ENCODE results near the gene RAB15. TPM values are rescaled to one million over a fixed set of nuclear protein-coding genes. Genes with fewer than 3 reads are reported as not detected.

The RAB15 gene
- total and polyA plus RNA-seq, 2 experiments from 2014 or later, result 33.8 to 38.7 TPM

DNA sequence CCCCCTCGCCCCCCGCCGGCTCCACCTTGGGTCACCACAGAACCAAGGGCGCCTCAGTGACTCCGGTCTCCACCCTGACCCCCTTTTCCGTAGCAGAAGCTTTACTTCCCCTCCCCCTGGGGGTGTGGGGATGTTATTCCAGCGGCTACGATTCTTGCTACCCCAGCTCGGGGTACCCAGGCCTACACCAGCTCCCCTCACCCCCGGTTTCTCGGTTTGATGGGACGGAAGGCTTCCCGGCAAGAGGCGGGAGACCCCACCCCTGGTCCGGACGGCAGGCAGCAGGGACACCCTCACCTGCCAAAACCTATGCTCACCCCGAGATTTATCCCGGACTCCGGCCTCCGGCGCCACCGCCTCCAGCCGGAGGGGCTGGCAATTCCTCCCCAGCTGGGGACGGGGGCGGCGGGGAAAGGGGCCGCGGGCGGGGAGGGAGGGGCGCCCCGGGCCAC, 619 bp downstream of the RAB15 start:
- no peak for DNase-seq (ENCODE audit: low spot score)
- Histone ChIP-seq H3K4me2 (peak overlapping the region; percentile 98), H3K36me3 (replicated peaks; ENCODE audit: insufficient read depth, low read depth) (no peaks in the 10 kb centered on the region), H3K27me3 (no peaks in the 10 kb centered on the region), H3K79me2 (peaks cover 29% of the 10 kb centered on the region), H3K27ac (peak overlapping the region; percentile 3), H2AFZ (peak overlapping the region; percentile 92), H3K9me3 (ENCODE audit: low read depth) (no peaks in the 10 kb centered on the region), H3K9me2 (replicated peaks; ENCODE audit: insufficient read depth) (no peaks in the 10 kb centered on the region), H3K4me3 (peak overlapping the region; percentile 72), H4K20me1 (ENCODE audit: insufficient read depth, poor library complexity, severe bottlenecking) (no peaks in the 10 kb centered on the region), H3K4me1 (ENCODE audit: insufficient read depth) (peaks cover 6% of the 10 kb centered on the region)
- TF ChIP-seq EZH2phosphoT487 (IDR thresholded peaks at IDR 0.05; ENCODE audit: low read depth, severe bottlenecking, unreplicated experiment), result no peak
- TF ChIP-seq, protein P1, sequence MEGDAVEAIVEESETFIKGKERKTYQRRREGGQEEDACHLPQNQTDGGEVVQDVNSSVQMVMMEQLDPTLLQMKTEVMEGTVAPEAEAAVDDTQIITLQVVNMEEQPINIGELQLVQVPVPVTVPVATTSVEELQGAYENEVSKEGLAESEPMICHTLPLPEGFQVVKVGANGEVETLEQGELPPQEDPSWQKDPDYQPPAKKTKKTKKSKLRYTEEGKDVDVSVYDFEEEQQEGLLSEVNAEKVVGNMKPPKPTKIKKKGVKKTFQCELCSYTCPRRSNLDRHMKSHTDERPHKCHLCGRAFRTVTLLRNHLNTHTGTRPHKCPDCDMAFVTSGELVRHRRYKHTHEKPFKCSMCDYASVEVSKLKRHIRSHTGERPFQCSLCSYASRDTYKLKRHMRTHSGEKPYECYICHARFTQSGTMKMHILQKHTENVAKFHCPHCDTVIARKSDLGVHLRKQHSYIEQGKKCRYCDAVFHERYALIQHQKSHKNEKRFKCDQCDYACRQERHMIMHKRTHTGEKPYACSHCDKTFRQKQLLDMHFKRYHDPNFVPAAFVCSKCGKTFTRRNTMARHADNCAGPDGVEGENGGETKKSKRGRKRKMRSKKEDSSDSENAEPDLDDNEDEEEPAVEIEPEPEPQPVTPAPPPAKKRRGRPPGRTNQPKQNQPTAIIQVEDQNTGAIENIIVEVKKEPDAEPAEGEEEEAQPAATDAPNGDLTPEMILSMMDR (IDR thresholded peaks at IDR 0.05; ENCODE audit: poor library complexity), result no peak
- no peak for TF ChIP-seq EZH2 (IDR thresholded peaks at IDR 0.05; ENCODE audit: borderline replicate concordance)
- WGBS (ENCODE audit: low lambda C conversion rate, missing lambda C conversion rate), result 4% methylated on average over 17 of the region's 31 CpGs

DNA sequence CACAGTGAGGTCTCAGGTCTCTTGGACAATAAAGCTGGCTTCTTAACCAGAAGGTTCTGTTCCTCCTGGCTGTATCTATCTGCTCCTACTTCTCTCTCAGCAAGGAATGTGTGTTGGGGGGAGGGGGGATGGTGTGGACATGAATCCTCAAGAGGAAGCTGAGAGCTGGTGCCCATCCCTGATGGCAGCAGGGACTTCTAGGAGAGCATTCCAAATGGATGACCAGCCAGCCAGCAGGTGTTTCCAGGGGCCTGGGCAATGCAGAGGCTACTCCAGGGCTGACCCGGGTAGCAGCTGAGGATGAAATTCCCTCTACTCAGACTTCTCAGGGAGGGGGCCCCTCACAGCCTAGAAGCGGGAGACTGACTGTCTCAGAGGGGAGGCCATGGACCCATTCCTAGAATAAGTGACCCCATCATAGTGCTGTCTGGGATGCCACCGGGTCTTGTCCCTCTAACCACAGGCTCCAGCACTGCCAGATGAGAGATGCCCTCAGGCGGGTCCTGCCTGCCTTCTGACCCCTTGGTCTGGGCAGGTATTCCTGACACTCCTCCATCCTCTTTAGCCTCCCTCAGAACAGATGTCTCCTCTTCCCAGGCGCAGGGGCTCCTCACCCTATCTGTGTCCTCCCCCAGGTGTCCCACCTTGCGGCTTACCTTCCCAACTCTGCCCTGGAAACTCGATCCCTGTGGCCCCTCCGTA, 1.2 kb downstream of the RAB15 start:
- Histone ChIP-seq H4K20me1 (ENCODE audit: insufficient read depth, poor library complexity, severe bottlenecking) (no peaks in the 10 kb centered on the region), H3K9me3 (ENCODE audit: low read depth) (no peaks in the 10 kb centered on the region), H3K4me2 (peak overlapping the region; percentile 98), H3K27ac (no peak overlapping the region), H3K4me3 (peak overlapping the region; percentile 72), H3K27me3 (no peaks in the 10 kb centered on the region), H3K36me3 (replicated peaks; ENCODE audit: insufficient read depth, low read depth) (no peaks in the 10 kb centered on the region), H3K9me2 (replicated peaks; ENCODE audit: insufficient read depth) (no peaks in the 10 kb centered on the region), H2AFZ (peak overlapping the region; percentile 92), H3K79me2 (peaks cover 33% of the 10 kb centered on the region), H3K4me1 (ENCODE audit: insufficient read depth) (peaks cover 6% of the 10 kb centered on the region)
- WGBS (ENCODE audit: low lambda C conversion rate, missing lambda C conversion rate), result 48% methylated on average over 7 of the region's 8 CpGs
- peak; percentile 34 for DNase-seq (ENCODE audit: low spot score)
- no peak for TF ChIP-seq EZH2 (IDR thresholded peaks at IDR 0.05; ENCODE audit: borderline replicate concordance)
- TF ChIP-seq, protein P1 (IDR thresholded peaks at IDR 0.05; ENCODE audit: poor library complexity), result no peak
- TF ChIP-seq EZH2phosphoT487 (IDR thresholded peaks at IDR 0.05; ENCODE audit: low read depth, severe bottlenecking, unreplicated experiment), result no peak

DNA sequence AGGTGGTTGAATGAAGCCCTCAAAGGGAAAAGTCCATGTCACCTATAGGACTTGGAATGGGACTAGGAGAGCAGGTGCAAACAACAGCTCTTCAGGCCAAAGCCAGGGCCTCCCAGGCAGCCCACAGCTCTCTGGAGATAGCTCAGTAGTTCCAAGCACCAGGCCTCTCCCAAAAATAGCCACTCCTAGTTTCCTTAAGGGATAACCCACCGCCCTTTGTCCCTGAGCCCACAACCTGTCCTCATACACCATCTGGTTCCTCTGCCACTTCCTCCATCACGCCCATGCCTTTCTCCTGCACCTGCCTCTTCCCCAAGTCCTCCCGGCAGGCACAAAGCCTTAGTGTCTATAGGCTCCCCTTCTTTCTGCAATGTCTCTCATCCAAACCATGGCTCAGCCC, 2.1 kb downstream of the RAB15 start:
- Histone ChIP-seq H3K36me3 (replicated peaks; ENCODE audit: insufficient read depth, low read depth) (no peaks in the 10 kb centered on the region), H3K9me2 (replicated peaks; ENCODE audit: insufficient read depth) (no peaks in the 10 kb centered on the region), H3K79me2 (peaks cover 33% of the 10 kb centered on the region), H3K9me3 (ENCODE audit: low read depth) (no peaks in the 10 kb centered on the region), H3K4me1 (ENCODE audit: insufficient read depth) (peaks cover 6% of the 10 kb centered on the region), H4K20me1 (ENCODE audit: insufficient read depth, poor library complexity, severe bottlenecking) (no peaks in the 10 kb centered on the region), H3K4me3 (no peak overlapping the region), H2AFZ (no peak overlapping the region), H3K27me3 (no peaks in the 10 kb centered on the region), H3K27ac (no peak overlapping the region), H3K4me2 (peak overlapping the region; percentile 98)
- WGBS (ENCODE audit: low lambda C conversion rate, missing lambda C conversion rate), result 91% methylated on average over 3 of the region's 3 CpGs
- TF ChIP-seq EZH2phosphoT487 (IDR thresholded peaks at IDR 0.05; ENCODE audit: low read depth, severe bottlenecking, unreplicated experiment), result no peak
- TF ChIP-seq, protein P1 (IDR thresholded peaks at IDR 0.05; ENCODE audit: poor library complexity), result no peak
- no peak for TF ChIP-seq EZH2 (IDR thresholded peaks at IDR 0.05; ENCODE audit: borderline replicate concordance)
- no peak for DNase-seq (ENCODE audit: low spot score)

Data from hepatocyte (in vitro differentiated cells).